Measurements from ENCODE around the gene C9orf50. TPM values are rescaled to one million over a fixed set of nuclear protein-coding genes. Genes with fewer than 3 reads are reported as not detected.

C9orf50 gene
- total RNA-seq, result 0.39 TPM in 1 of 2 replicates, not detected in the other

GRCh38 chr9:129620669-129621295 lies at the start of gene C9orf50:
Gene C9orf50 (minus strand): TSS chr9:129621101. CDS start chr9:129620574, 527 bp downstream.

GRCh38 chr9:129665389-129665775 lies 44.5 kb upstream of the C9orf50 start, which contains the start of gene PRRX2:
Gene PRRX2 (plus strand): TSS chr9:129665647. CDS start chr9:129665868, 221 bp downstream.

GRCh38 chr9:129641750-129642585 lies 21.1 kb upstream of the C9orf50 start, which contains the start of gene ASB6:
Gene ASB6 (minus strand): TSS chr9:129642151. CDS start chr9:129641999, 152 bp downstream.

GRCh38 chr9:129626079-129626624 lies 5.3 kb upstream of the C9orf50 start, which contains the start of gene NTMT1:
Gene NTMT1 (plus strand): TSS chr9:129626163. CDS start chr9:129632704, 6,541 bp downstream.

Other genes starting within 250 kb of the C9orf50 start
- gene NTMT1, start 5.1 kb upstream of the C9orf50 start, total RNA-seq, result 10.6 and 20.4 TPM in 2 replicates
- 11.4 and 19.7 TPM in 2 replicates for gene ASB6, start 21.1 kb upstream of the C9orf50 start, total RNA-seq
- gene PRRX2, start 44.5 kb upstream of the C9orf50 start, total RNA-seq, result not detected in 2 replicates
- gene PTGES, start 131.9 kb upstream of the C9orf50 start, total RNA-seq, result 309 and 422 TPM in 2 replicates
- gene TOR1B, start 182.1 kb upstream of the C9orf50 start, total RNA-seq, result 14.5 and 24.9 TPM in 2 replicates
- 22.8 and 41.2 TPM in 2 replicates for gene TOR1A, start 203.0 kb upstream of the C9orf50 start, total RNA-seq
- gene C9orf78, start 214.2 kb upstream of the C9orf50 start, total RNA-seq, result 22.2 and 27.9 TPM in 2 replicates
- 10.6 and 14.9 TPM in 2 replicates for gene USP20, start 214.4 kb upstream of the C9orf50 start, total RNA-seq